ENCODE results near the gene FOXJ1.

Gene FOXJ1

DNA sequence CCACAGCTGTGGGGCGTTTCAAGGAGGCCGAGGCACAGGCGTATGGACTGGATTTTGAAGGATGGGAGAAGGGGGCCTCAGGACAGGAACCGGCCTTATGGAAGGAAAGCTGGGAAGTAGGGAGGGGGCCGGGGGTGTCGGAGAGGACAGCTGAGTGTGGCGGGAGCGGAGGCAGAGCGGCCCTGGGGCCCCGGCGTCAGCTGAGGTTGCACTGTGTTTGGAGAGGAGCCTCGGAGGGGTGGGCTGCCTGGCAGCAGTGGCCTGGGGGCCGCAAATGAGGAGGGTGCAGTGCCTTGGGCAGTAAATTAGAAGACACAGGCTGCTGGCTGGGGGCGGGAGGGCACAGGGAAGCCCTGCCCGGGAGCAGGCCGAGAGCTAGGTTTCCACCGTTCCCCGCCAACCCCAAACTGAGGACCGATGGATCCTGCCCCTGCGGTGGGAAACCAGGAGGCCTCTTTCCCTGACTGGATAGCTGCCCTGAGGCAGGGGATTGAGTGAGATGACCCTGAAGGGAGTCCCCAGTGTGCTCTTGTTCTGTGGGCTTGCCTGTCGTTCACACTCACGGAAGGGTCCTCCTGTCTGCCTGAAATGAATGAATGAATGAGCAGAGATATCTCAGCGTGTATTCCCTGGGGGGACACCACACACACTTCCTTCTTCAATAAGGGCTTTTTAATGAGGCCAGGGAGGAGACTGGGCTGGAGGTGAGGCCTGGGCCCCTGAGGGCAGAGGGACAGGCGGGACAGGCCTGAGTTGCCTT lies 18.4 kb downstream of the FOXJ1 start:
- DNase-seq, result no peak

DNA sequence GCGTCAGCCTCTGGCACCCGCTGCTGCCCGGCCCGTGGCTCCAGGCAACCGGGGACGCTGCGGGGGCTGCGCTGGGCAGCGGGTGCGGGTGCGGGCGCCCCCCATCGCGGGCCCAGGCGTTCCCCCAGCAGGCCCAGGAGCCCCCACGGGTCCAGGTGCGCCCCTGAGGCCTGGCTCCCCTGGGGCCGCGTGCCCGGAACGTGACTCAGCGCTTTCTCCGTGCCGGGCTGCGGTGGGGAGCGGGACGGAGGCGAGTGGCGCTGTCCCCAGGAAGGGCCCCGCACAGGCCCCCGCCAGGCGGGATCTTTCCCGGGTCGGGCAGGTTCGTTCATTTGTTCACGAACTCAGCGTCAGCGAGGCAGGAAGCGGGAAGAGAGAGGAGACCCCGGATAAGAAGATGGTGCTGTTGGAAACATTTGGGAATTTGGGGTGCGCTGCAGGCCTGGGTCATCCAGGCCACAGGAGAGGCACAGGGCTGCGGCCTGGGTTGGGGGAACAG lies 19.1 kb downstream of the FOXJ1 start:
- no peak for DNase-seq

DNA sequence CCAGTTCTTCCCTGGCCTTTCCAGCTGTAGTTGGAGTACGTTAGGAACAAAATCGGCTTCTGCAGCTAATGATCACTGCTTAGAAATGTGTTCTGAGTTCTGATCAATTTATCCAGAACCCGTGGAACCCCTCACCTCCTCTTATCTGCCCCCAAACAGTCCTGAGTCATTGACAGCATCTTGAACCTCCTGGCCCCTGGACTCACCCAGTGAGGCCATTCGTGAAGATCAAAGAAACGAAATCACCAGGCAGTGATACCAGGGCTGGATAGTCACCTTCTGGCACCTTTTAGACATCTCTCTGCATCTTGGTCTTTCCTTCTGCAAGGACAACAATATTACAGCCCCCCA lies 20.4 kb downstream of the FOXJ1 start:
- DNase-seq, result no peak

DNA sequence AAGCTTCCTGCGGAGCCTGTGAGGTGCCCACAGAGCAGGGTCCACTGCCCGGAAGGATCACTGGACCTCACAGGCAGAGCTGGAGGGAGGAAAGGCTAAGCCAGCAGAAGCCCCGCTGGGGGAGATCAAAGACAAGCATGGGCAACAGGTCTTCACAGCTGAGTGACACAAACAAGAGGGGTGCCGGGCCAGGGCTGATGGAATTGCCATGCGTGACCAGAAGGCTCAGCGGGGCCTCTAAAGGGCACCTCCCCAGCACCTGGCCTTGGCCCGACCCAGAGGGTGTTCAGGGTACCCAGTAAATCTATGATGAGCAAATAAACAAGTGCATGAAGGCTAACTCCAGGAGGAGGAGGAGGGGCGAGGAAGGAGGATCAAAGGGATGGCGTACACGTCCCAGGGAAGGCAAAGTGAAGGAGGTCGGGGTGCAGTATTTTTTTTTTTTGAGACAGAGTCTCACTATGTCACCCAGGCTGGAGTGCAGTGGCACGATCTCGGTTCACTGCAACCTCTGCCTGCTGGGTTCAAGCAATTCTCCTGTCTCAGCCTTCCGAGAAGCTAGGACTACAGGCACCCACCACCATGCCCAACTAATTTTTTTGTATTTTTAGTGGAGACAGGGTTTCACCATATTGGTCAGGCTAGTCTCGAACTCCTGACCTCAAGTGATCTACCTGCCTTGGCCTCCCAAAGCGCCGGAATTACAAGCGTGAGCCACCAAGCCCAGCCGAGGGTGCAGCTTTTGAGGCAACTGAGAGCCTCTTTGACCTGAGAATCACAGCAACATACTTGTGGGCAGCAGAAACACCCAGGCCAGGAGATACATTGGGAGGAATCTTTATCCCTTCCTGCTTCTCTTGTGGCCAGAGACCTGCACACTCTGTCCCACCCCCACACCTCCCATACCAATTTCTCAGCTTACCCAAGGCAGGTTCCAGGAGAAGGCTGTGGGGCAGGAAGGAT lies 21.4 kb downstream of the FOXJ1 start:
- DNase-seq, result no peak

GRCh38 chr17:76115138-76115754 lies 25.8 kb downstream of the FOXJ1 start:
- DNase-seq, result no peak

DNA sequence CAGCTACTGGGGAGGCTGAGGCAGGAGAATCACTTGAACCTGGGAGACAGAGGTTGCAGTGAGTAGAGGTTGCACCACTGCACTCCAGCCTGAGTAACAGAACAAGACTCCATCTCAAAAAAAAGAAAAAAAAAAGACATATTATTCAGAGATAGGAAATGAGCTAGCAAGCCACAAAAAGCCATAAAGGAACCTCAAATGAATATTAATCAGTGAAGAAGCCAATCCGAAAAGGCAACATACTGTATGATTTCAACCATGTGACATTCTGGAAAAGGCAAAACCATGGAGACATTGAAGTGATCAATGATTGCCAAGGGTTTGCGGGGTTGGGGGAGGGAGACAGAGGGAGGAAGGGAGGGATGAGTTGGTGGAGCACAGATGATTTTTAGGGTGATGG lies 29.1 kb downstream of the FOXJ1 start:
- no peak for DNase-seq

GRCh38 chr17:76107509-76107908 lies 33.5 kb downstream of the FOXJ1 start:
- no peak for DNase-seq

GRCh38 chr17:76106703-76107102 lies 34.3 kb downstream of the FOXJ1 start:
- no peak for DNase-seq

GRCh38 chr17:76104896-76105231 lies 36.2 kb downstream of the FOXJ1 start:
- no peak for DNase-seq

DNA sequence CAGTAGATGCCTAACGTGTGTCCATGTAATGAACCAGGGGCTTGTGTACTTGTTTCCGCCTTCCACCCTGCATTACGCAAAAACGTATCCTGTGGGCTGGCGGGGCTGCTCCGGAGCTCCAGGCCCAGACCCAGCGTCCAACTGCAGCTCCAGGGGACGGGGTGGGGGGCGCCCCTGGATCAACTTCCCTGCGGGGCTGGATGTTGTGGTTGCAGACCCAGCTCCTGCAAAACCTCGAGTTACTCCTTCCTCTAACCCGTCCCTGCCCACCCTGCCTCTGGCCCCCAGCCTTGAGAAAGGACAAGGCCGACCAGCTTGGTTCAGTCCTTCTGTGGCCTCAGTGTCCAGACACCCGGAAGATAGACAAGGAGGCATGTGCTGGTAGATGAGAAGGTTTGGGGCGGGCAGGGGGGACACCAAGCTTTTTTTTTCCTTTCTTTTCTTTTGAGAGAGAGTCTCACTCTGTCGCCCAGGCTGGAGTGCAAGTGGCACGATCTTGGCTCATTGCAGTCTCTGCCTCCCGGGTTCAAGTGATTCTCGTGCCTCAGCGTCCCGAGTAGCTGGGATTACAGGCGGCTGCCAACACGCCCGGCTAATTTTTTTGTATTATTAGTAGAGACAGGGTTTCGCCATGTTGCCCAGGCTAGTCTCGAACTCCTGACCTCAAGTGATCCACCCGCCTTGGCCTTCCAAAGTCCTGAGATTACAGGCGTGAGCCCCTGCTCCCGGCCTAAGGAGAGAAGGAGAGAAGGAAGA lies 36.7 kb downstream of the FOXJ1 start:
- no peak for DNase-seq

DNA sequence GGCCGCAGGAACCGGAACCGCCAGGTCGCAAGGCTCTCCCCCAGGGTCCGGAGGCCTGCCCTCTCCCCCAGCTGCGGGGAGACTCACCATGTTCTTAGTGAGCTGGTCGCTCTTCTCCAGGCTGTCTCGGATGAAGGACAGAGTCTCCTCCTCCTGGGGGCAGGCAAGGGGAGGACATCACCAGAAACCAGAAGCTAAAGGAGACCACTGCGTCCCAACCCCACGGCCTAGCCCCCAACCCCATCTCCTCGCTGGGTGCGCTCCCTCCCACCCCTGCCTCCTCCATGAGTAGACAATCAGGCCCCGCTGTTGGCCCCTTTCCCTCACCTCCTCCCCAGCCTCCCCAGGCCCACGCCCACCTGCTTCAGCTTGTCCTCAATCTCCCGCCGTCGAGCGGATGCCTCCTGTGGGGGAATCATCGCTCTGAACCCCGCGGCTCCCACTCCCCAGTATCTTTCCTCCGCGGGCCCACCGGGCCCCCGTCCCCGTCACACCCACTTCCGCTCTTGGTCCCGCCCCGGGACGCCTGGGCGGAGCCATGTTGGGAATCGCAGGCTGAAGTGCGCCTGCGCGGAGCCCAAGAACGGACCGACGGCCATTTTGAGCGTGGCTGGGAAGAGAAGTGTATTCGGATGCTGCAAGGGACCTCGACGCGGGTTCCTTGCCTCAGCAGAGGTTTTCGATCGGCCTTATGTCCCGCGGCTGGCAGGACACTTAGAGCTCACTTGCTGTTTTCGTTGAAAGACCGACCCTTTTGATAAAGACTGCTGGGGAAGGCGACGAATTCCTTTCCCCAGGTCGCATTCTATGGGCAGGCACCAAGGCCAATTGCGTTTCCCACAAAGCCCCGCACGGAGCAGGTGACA lies 37.5 kb downstream of the FOXJ1 start, which contains the start of gene EXOC7:
TSS of gene EXOC7 (minus strand) at position 514 of the 866 bp plus-strand sequence. CDS start at position 419, 95 bp downstream.
- peak; percentile 85 for DNase-seq

GRCh38 chr17:76102944-76103273 lies 38.1 kb downstream of the FOXJ1 start:
- no peak for DNase-seq

GRCh38 chr17:76097716-76098295 lies 43.2 kb downstream of the FOXJ1 start:
- no peak for DNase-seq

DNA sequence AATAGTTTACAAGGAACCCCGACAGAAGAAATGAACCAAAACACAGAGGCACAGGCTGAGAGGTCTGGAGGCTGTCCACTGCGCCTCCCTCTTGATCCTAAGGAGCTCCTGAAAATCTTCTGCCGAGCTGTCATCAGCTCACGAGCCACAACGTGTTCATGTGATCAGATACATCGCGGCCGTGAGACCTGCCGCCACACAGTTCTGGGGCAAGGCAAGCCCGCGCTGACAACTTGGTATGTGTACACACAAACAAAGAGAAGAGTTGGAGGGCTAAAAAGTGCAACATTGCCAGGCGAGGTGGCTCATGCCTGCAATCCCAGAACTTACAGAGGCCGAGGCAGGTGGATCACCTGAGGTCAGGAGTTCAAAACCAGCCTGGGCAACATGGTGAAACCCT lies 45.1 kb downstream of the FOXJ1 start:
- DNase-seq, result no peak

- DNase-seq, result no peak
These were observed 47.0 kb downstream of the FOXJ1 start for GRCh38 chr17:76094046-76094445.

DNA sequence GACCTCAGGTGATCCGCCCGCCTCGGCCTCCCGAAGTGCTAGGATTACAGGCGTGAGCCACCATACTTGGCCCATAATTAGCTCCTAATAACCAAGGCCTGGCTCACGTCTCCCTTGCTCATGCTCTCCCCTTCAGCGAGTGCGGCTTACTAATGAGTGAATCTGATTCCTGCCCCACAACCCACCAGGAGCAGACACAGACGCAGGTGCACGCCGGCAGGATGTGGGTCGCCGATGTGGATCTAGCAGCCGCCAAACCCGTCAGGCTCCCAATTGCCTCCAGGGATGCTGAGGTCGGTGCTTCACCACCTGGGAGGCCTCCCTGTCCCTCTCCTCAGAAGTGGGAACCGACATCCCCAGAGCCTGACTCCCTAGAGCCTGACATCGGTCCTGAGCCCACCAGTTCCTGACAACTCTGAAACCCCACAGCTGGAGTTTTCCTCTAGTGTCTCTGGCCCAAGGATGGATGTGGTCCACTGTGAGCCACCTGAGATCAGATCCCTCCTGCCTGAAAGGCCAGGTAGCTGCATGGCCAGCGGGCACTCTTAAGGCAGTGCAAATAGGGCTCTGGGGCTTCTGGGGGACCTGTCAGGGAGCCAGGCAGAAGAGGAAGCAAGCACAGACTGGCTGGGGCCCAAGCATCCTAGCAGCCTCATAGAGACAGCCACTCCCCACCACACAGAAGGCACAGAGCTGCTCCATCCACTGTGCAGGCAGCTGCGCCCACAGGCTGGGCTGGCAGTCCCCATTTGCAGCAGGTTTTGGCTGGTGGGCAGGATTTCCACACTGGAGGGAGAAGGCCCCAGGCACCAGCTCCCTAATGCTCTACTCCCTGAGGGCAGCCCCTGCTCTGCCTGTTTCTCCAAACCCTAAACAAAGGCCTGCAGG lies 48.3 kb downstream of the FOXJ1 start:
- DNase-seq, result no peak

DNA sequence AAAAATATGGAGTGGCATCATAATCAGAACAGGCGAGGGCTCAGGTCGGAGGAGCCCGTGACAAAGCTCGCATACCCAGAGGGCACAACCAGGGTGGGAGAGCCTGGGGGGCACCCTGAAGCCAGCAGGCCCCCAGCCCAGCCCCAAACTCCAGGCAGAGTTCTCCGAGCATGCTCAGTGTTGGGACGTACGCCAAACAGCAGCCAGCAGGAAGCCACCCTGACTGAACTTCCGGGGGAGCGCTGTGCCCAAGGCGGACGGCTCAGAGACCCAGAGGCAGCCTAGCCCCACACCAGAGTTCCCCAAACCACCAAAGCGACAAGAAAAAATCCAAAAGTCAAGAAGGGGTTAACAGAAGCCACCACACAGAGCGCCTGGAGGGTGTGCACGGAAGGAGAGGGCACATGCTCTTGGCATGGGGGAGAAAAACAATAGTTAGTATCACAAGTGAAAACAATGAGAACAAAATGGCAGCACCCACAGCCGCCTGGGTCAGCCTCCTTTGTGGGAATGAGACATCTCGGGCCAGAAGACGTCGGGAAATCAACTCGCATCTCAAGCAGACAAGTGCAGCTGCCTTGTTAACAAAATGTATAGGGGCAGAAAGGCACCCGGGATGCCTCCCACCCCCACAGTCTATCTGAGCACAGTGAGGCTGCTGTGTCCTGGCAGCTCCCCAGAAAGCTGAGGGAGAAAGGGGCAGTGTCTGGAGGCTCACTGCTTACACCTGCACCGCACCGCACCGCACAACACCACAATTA lies 49.3 kb downstream of the FOXJ1 start:
- no peak for DNase-seq

- no peak for DNase-seq
These were observed 50.4 kb downstream of the FOXJ1 start for GRCh38 chr17:76090517-76091129.

All from stimulated activated naive CD4-positive, alpha-beta T cell treated with Interleukin-2 at 50 U/mL for 16 hours (primary cell).